K562 (cell line): ENCODE results near the gene FUCA1. TPM values are rescaled to one million over a fixed set of nuclear protein-coding genes. Genes with fewer than 3 reads are reported as not detected.
A peak's percentile ranks its signal among the peaks of the same experiment; 100 is the strongest.

Experiments used
- CC2D1A ChIP-seq: fragments of 450-650 bp; IDR thresholded peaks from 2 replicates; pipeline ENCODE4 v1.6.1; 2017; ENCODE audit warnings: mild to moderate bottlenecking
- FOXK1 ChIP-seq: sonication (generic); formaldehyde crosslinking; IDR thresholded peaks from 2 replicates; pipeline ENCODE4 v1.8.0; 2022; ENCODE audit warnings: missing genetic modification reagents, mild to moderate bottlenecking, borderline replicate concordance
- FOXK2 ChIP-seq, 2 experiments: fragments of 450-650 bp; IDR thresholded peaks in 1 of 2; conservative IDR thresholded peaks in 1 of 2; 2 replicates each; pipeline ENCODE4 v1.6.1; 2016; ENCODE audit warnings: low read depth in 2 of 2, mild to moderate bottlenecking in 1 of 2
- FOXM1 ChIP-seq, 2 experiments: fragments of 450-650 bp in 1 of 2; sonication (generic) in 1 of 2; formaldehyde crosslinking in 1 of 2; IDR thresholded peaks; 2 replicates each; pipeline versions ENCODE4 v1.6.1 to v1.9.0; 2017 to 2022; ENCODE audit warnings: low read depth in 2 of 2, mild to moderate bottlenecking in 2 of 2, missing genetic modification reagents in 1 of 2, moderate library complexity in 1 of 2
- GATA2 ChIP-seq: sonication (generic); formaldehyde crosslinking; IDR thresholded peaks from 2 replicates; pipeline ENCODE4 v1.4.0; 2020; ENCODE audit warnings: mild to moderate bottlenecking, missing genetic modification reagents
- MECOM ChIP-seq: fragments of 250-450 bp; sonication (Bioruptor Pico); IDR thresholded peaks from 2 replicates; pipeline ENCODE4 v1.8.0; 2022; ENCODE audit warnings: inconsistent platforms
- NCOA4 ChIP-seq: fragments of 450-650 bp; IDR thresholded peaks from 2 replicates; pipeline ENCODE4 v1.6.1; 2018; ENCODE audit warnings: mild to moderate bottlenecking; ENCODE audit not compliant: partially characterized antibody
- SIN3A ChIP-seq, 2 experiments: fragments of 150-350 bp in 1 of 2; IDR thresholded peaks; 2 replicates each; pipeline ENCODE4 v1.6.1; 2011 to 2016; ENCODE audit warnings: borderline replicate concordance in 2 of 2, low read depth in 2 of 2, low read length in 2 of 2, mild to moderate bottlenecking in 2 of 2, moderate library complexity in 2 of 2; ENCODE audit not compliant: control insufficient read depth in 1 of 2
- SIX5 ChIP-seq, 2 experiments: IDR thresholded peaks; 2 replicates each; pipeline ENCODE4 v1.6.1; 2011; ENCODE audit warnings: low read length in 2 of 2, borderline replicate concordance in 1 of 2, low read depth in 1 of 2, mild to moderate bottlenecking in 1 of 2, moderate library complexity in 1 of 2; ENCODE audit not compliant: insufficient read depth in 1 of 2
- SRF ChIP-seq, 2 experiments: fragments of 250-450, 450-650 bp in 1 of 2; sonication (Bioruptor Pico) in 1 of 2; sonication (generic) in 1 of 2; formaldehyde crosslinking; IDR thresholded peaks; 2 replicates each; pipeline versions ENCODE4 v1.5.0 to v1.5.1; 2020 to 2022; ENCODE audit warnings: mild to moderate bottlenecking in 1 of 2, missing genetic modification reagents in 1 of 2
- ZFPM2 ChIP-seq: fragments of 250-450 bp; sonication (Bioruptor Pico); IDR thresholded peaks from 2 replicates; pipeline ENCODE4 v1.5.1; 2022; ENCODE audit warnings: mild to moderate bottlenecking
- ZNF444 ChIP-seq: fragments of 250-450 bp; sonication (Bioruptor Pico); IDR thresholded peaks from 2 replicates; pipeline ENCODE4 v1.4.0; 2020; ENCODE audit warnings: mild to moderate bottlenecking, moderate library complexity
- ZNF696 ChIP-seq: fragments of 250-450 bp; sonication (Bioruptor Pico); conservative IDR thresholded peaks from 2 replicates; pipeline ENCODE4 v1.4.0; 2020; ENCODE audit warnings: mild to moderate bottlenecking, moderate library complexity
- polyA plus RNA-seq, 8 experiments: library from polyadenylated mRNA; depleted of rRNA in 4 of 8; stranded (reverse) in 5 of 8; unstranded in 3 of 8; fragments of >200 nt; fragmentation: Nextera tagmentation in 2 of 8; fragmentation: Illumina TruSeq in 1 of 8; extraction: Ambion mirVana in 2 of 8; extraction: Trizol in 1 of 8; gene quantifications; 2 replicates each; pipeline versions ENCODE4 v1.2.1 to v1.2.3, GENCODE V29; 2011 to 2014; ENCODE audit warnings: inconsistent platforms in 1 of 8, missing spikeins in 1 of 8
- total RNA-seq, 7 experiments: library from RNA; depleted of rRNA in 6 of 7; stranded (reverse); fragments of >200 nt in 6 of 7; fragmentation: Illumina TruSeq in 2 of 7; extraction: Trizol in 2 of 7; gene quantifications; 2 replicates each; pipeline versions ENCODE4 v1.2.1 to v1.2.3, GENCODE V29; 2011 to 2021; ENCODE audit warnings: low replicate concordance in 1 of 7
- TF ChIP-seq, protein P1 (sequence below): fragments of 250-450 bp; sonication (Bioruptor Pico); IDR thresholded peaks from 2 replicates; pipeline ENCODE4 v1.5.0; 2022; ENCODE audit warnings: mild to moderate bottlenecking
- TF ChIP-seq, protein P2 (sequence below): fragments of 450-650 bp; IDR thresholded peaks from 2 replicates; pipeline ENCODE4 v1.6.1; 2017; ENCODE audit warnings: antibody characterized with exemption, mild to moderate bottlenecking
- TF ChIP-seq, protein P3 (sequence below): fragments of 250-450 bp; sonication (Bioruptor Pico); IDR thresholded peaks from 2 replicates; pipeline ENCODE4 v1.8.0; 2021; ENCODE audit warnings: moderate library complexity, mild to moderate bottlenecking, inconsistent platforms
- TF ChIP-seq, protein P4 (sequence below): sonication (generic); formaldehyde crosslinking; IDR thresholded peaks from 2 replicates; pipeline ENCODE4 v1.8.0; 2023; ENCODE audit warnings: mild to moderate bottlenecking, missing genetic modification reagents

FUCA1 gene
- total and polyA plus RNA-seq, 9 of the 15 experiments (the other 6 are each of a cell fraction or from before 2014, with no cell fraction given), result 7.0 to 20.5 (median 13.5) TPM

DNA sequence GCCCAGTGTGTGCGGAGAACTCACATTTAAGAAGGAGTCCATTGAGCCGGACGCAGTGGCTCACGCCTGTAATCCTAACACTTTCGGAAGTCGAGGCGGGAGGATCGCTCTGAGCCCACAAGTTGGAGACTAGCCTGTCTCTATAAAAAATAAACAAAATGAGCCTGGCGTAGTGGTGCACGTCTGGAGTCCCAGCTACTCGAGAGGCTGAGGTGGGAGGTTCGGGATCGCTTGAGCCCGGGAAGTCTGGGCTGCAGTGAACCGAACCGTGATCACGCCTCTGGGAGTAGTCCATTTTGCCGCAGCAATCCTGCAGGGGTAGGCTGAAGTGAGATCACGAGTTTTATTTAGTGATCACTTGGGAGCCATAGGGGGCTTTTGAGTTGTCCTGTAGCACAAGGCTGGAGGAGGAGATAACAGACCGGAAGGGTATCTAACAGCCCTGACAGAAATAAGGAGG lies 497 bp upstream of the FUCA1 start (continued):
- no peak; the same call in 1 of the 2 replicates for TF ChIP-seq FOXK1 (CRISPR knock-in tag)
- peak; percentile 34; the same call in 1 of the 2 replicates for TF ChIP-seq CC2D1A
- TF ChIP-seq, protein P1, sequence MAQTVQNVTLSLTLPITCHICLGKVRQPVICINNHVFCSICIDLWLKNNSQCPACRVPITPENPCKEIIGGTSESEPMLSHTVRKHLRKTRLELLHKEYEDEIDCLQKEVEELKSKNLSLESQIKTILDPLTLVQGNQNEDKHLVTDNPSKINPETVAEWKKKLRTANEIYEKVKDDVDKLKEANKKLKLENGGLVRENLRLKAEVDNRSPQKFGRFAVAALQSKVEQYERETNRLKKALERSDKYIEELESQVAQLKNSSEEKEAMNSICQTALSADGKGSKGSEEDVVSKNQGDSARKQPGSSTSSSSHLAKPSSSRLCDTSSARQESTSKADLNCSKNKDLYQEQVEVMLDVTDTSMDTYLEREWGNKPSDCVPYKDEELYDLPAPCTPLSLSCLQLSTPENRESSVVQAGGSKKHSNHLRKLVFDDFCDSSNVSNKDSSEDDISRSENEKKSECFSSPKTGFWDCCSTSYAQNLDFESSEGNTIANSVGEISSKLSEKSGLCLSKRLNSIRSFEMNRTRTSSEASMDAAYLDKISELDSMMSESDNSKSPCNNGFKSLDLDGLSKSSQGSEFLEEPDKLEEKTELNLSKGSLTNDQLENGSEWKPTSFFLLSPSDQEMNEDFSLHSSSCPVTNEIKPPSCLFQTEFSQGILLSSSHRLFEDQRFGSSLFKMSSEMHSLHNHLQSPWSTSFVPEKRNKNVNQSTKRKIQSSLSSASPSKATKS, result no peak
- no peak for TF ChIP-seq MECOM
- TF ChIP-seq ZNF696 (CRISPR knock-in tag), result no peak
- TF ChIP-seq GATA2 (CRISPR knock-in tag), result no peak
- TF ChIP-seq FOXM1 (IDR thresholded peaks at IDR 0.05; ENCODE audit: low read depth), result no peak
- no peak for TF ChIP-seq FOXM1 (CRISPR knock-in tag; IDR thresholded peaks at IDR 0.05; ENCODE audit: low read depth)
- no peak for TF ChIP-seq FOXK2 (conservative IDR thresholded peaks at IDR 0.05 in 1 of 2, IDR thresholded peaks at IDR 0.05 in 1 of 2; ENCODE audit: low read depth in 2 of 2)
- TF ChIP-seq, protein P2, sequence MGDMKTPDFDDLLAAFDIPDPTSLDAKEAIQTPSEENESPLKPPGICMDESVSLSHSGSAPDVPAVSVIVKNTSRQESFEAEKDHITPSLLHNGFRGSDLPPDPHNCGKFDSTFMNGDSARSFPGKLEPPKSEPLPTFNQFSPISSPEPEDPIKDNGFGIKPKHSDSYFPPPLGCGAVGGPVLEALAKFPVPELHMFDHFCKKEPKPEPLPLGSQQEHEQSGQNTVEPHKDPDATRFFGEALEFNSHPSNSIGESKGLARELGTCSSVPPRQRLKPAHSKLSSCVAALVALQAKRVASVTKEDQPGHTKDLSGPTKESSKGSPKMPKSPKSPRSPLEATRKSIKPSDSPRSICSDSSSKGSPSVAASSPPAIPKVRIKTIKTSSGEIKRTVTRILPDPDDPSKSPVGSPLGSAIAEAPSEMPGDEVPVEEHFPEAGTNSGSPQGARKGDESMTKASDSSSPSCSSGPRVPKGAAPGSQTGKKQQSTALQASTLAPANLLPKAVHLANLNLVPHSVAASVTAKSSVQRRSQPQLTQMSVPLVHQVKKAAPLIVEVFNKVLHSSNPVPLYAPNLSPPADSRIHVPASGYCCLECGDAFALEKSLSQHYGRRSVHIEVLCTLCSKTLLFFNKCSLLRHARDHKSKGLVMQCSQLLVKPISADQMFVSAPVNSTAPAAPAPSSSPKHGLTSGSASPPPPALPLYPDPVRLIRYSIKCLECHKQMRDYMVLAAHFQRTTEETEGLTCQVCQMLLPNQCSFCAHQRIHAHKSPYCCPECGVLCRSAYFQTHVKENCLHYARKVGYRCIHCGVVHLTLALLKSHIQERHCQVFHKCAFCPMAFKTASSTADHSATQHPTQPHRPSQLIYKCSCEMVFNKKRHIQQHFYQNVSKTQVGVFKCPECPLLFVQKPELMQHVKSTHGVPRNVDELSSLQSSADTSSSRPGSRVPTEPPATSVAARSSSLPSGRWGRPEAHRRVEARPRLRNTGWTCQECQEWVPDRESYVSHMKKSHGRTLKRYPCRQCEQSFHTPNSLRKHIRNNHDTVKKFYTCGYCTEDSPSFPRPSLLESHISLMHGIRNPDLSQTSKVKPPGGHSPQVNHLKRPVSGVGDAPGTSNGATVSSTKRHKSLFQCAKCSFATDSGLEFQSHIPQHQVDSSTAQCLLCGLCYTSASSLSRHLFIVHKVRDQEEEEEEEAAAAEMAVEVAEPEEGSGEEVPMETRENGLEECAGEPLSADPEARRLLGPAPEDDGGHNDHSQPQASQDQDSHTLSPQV, result no peak
- no peak for TF ChIP-seq SIX5 (IDR thresholded peaks at IDR 0.05; ENCODE audit: borderline replicate concordance in 1 of 2, insufficient read depth in 1 of 2, low read depth in 1 of 2, low read length in 2 of 2)
- no peak for TF ChIP-seq SIN3A (IDR thresholded peaks at IDR 0.05; ENCODE audit: borderline replicate concordance in 2 of 2, control insufficient read depth in 1 of 2, low read depth in 2 of 2, low read length in 2 of 2)
- no peak for TF ChIP-seq ZNF444
- no peak for TF ChIP-seq ZFPM2
- 0 out of 4 replicates have a peak, but pooled peaks of 1 of the 2 experiments have one; percentile 41 for TF ChIP-seq SRF (CRISPR knock-in tag; IDR thresholded peaks at IDR 0.05)
- TF ChIP-seq, protein P3, sequence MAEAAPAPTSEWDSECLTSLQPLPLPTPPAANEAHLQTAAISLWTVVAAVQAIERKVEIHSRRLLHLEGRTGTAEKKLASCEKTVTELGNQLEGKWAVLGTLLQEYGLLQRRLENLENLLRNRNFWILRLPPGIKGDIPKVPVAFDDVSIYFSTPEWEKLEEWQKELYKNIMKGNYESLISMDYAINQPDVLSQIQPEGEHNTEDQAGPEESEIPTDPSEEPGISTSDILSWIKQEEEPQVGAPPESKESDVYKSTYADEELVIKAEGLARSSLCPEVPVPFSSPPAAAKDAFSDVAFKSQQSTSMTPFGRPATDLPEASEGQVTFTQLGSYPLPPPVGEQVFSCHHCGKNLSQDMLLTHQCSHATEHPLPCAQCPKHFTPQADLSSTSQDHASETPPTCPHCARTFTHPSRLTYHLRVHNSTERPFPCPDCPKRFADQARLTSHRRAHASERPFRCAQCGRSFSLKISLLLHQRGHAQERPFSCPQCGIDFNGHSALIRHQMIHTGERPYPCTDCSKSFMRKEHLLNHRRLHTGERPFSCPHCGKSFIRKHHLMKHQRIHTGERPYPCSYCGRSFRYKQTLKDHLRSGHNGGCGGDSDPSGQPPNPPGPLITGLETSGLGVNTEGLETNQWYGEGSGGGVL, result no peak
- TF ChIP-seq, protein P4, sequence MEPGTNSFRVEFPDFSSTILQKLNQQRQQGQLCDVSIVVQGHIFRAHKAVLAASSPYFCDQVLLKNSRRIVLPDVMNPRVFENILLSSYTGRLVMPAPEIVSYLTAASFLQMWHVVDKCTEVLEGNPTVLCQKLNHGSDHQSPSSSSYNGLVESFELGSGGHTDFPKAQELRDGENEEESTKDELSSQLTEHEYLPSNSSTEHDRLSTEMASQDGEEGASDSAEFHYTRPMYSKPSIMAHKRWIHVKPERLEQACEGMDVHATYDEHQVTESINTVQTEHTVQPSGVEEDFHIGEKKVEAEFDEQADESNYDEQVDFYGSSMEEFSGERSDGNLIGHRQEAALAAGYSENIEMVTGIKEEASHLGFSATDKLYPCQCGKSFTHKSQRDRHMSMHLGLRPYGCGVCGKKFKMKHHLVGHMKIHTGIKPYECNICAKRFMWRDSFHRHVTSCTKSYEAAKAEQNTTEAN (CRISPR knock-in tag), result no peak
- TF ChIP-seq NCOA4, result no peak
